ENCODE data around the gene ST6GALNAC2.
"Not testable (repeated sequence)": the region's sequence is repeated elsewhere in the genome, so short reads cannot be mapped to it uniquely, and the experiment has no call there.

ST6GALNAC2 gene

GRCh38 chr17:76537578-76538280 lies 47.9 kb downstream of the ST6GALNAC2 start, which contains the start of gene CYGB:
Gene CYGB (minus strand): TSS chr17:76537709. CDS start chr17:76537542, 167 bp downstream.
- no peak for DNase-seq

GRCh38 chr17:76537288-76537577 lies 48.4 kb downstream of the ST6GALNAC2 start:
- no peak for DNase-seq

- no peak for DNase-seq
Observed at GRCh38 chr17:76536511-76537287, 49.0 kb downstream of the ST6GALNAC2 start.

- DNase-seq, result no peak
Observed at GRCh38 chr17:76535788-76536510, 49.7 kb downstream of the ST6GALNAC2 start.

- no peak for DNase-seq
Observed at GRCh38 chr17:76534831-76535732, 50.6 kb downstream of the ST6GALNAC2 start.

- DNase-seq, result not testable (repeated sequence)
Observed at GRCh38 chr17:76533640-76534359, 51.9 kb downstream of the ST6GALNAC2 start.

GRCh38 chr17:76532072-76532651 lies 53.5 kb downstream of the ST6GALNAC2 start:
- DNase-seq, result no peak

GRCh38 chr17:76531486-76532038 lies 54.1 kb downstream of the ST6GALNAC2 start:
- DNase-seq, result no peak

GRCh38 chr17:76530811-76531485 lies 54.7 kb downstream of the ST6GALNAC2 start:
- no peak for DNase-seq

GRCh38 chr17:76530095-76530723 lies 55.5 kb downstream of the ST6GALNAC2 start:
- DNase-seq, result no peak

GRCh38 chr17:76529224-76530094 lies 56.2 kb downstream of the ST6GALNAC2 start:
- no peak for DNase-seq

GRCh38 chr17:76528528-76529223 lies 57.0 kb downstream of the ST6GALNAC2 start:
- DNase-seq, result no peak

- no peak for DNase-seq
Observed at GRCh38 chr17:76528156-76528527, 57.5 kb downstream of the ST6GALNAC2 start.

GRCh38 chr17:76527430-76528111 lies 58.1 kb downstream of the ST6GALNAC2 start:
- no peak for DNase-seq

- DNase-seq, result not testable (repeated sequence)
Observed at GRCh38 chr17:76527016-76527415, 58.6 kb downstream of the ST6GALNAC2 start.

GRCh38 chr17:76525513-76525833 lies 60.2 kb downstream of the ST6GALNAC2 start:
- not testable (repeated sequence) for DNase-seq

GRCh38 chr17:76524598-76525512 lies 60.8 kb downstream of the ST6GALNAC2 start:
- DNase-seq, result no peak
